Neuron (in vitro differentiated cells): ENCODE data around the gene PRRC1.
"Not testable (repeated sequence)": the region's sequence is repeated elsewhere in the genome, so short reads cannot be mapped to it uniquely, and the experiment has no call there.

Experiments
- H2AFZ ChIP-seq: one replicate; pipeline ENCODE4 v1.6.1; 2013; ENCODE audit warnings: low read depth, mild to moderate bottlenecking, inconsistent platforms, low read length, moderate library complexity
- H3K27me3 ChIP-seq: one replicate; pipeline ENCODE4 v1.6.1; 2013; ENCODE audit warnings: low read length; ENCODE audit not compliant: insufficient read depth
- H3K36me3 ChIP-seq: one replicate; pipeline ENCODE4 v1.6.1; 2013; ENCODE audit warnings: low read length; ENCODE audit not compliant: insufficient read depth
- H3K4me1 ChIP-seq: one replicate; pipeline ENCODE4 v1.6.1; 2013; ENCODE audit warnings: low read length; ENCODE audit not compliant: insufficient read depth
- H3K4me3 ChIP-seq: 2 replicates; pipeline ENCODE4 v1.5.1; 2013; ENCODE audit warnings: mild to moderate bottlenecking, low read length, moderate library complexity
- H3K9me3 ChIP-seq: one replicate; pipeline ENCODE4 v1.6.1; 2013; ENCODE audit warnings: low read length

PRRC1 gene

GRCh38 chr5:127556609-127557334, 39.3 kb downstream of the PRRC1 start:
- H3K4me3 ChIP-seq: no peak overlapping the region
- no peak overlapping the region for H2AFZ ChIP-seq
- no peaks in the 10 kb centered on the region for H3K27me3 ChIP-seq
- H3K4me1 ChIP-seq: no peaks in the 10 kb centered on the region
- no peaks in the 10 kb centered on the region for H3K9me3 ChIP-seq
- peaks cover 23% of the 10 kb centered on the region for H3K36me3 ChIP-seq

- H2AFZ ChIP-seq: no peak overlapping the region
- H3K36me3 ChIP-seq: peaks cover 12% of the 10 kb centered on the region
- no peaks in the 10 kb centered on the region for H3K9me3 ChIP-seq
Measured at GRCh38 chr5:127558273-127558672, 40.8 kb downstream of the PRRC1 start.

GRCh38 chr5:127561254-127561653, 43.8 kb downstream of the PRRC1 start:
- H3K36me3 ChIP-seq: peaks cover 3% of the 10 kb centered on the region
- H3K9me3 ChIP-seq: no peaks in the 10 kb centered on the region
- H3K4me3 ChIP-seq: no peak overlapping the region
- H3K27me3 ChIP-seq: no peaks in the 10 kb centered on the region
- no peak overlapping the region for H2AFZ ChIP-seq
- no peaks in the 10 kb centered on the region for H3K4me1 ChIP-seq

More at GRCh38 chr5:127558273-127558672, 40.8 kb downstream of the PRRC1 start:
- Histone ChIP-seq H3K27me3 (no peaks in the 10 kb centered on the region), H3K4me3 (no peak overlapping the region), H3K4me1 (no peaks in the 10 kb centered on the region)

GRCh38 chr5:127562252-127562651, 44.8 kb downstream of the PRRC1 start:
- Histone ChIP-seq H3K36me3 (peaks cover 3% of the 10 kb centered on the region), H2AFZ (no peak overlapping the region), H3K4me3 (no peak overlapping the region), H3K27me3 (no peaks in the 10 kb centered on the region), H3K9me3 (no peaks in the 10 kb centered on the region), H3K4me1 (no peaks in the 10 kb centered on the region)

GRCh38 chr5:127563136-127563535, 45.7 kb downstream of the PRRC1 start:
- Histone ChIP-seq H3K9me3 (no peaks in the 10 kb centered on the region), H3K27me3 (no peaks in the 10 kb centered on the region), H3K36me3 (peaks cover 3% of the 10 kb centered on the region), H3K4me3 (no peak overlapping the region), H3K4me1 (no peaks in the 10 kb centered on the region), H2AFZ (no peak overlapping the region)

GRCh38 chr5:127564002-127564769, 46.7 kb downstream of the PRRC1 start:
- Histone ChIP-seq H3K36me3 (no peaks in the 10 kb centered on the region), H3K9me3 (no peaks in the 10 kb centered on the region), H3K4me1 (no peaks in the 10 kb centered on the region), H3K4me3 (no peak overlapping the region), H2AFZ (no peak overlapping the region), H3K27me3 (no peaks in the 10 kb centered on the region)

- no peak overlapping the region for H3K4me3 ChIP-seq
- no peaks in the 10 kb centered on the region for H3K9me3 ChIP-seq
- no peak overlapping the region for H2AFZ ChIP-seq
- H3K36me3 ChIP-seq: no peaks in the 10 kb centered on the region
- H3K27me3 ChIP-seq: no peaks in the 10 kb centered on the region
- no peaks in the 10 kb centered on the region for H3K4me1 ChIP-seq
Measured at GRCh38 chr5:127565586-127566270, 48.3 kb downstream of the PRRC1 start.

GRCh38 chr5:127567026-127567768, 49.8 kb downstream of the PRRC1 start:
- Histone ChIP-seq H3K36me3 (no peaks in the 10 kb centered on the region), H3K9me3 (no peaks in the 10 kb centered on the region), H2AFZ (no peak overlapping the region), H3K27me3 (no peaks in the 10 kb centered on the region), H3K4me3 (no peak overlapping the region), H3K4me1 (no peaks in the 10 kb centered on the region)

- Histone ChIP-seq H3K36me3 (no peaks in the 10 kb centered on the region), H3K4me1 (no peaks in the 10 kb centered on the region), H3K9me3 (no peaks in the 10 kb centered on the region), H3K4me3 (no peak overlapping the region), H2AFZ (no peak overlapping the region), H3K27me3 (no peaks in the 10 kb centered on the region)
Measured at GRCh38 chr5:127568166-127568565, 50.7 kb downstream of the PRRC1 start.

GRCh38 chr5:127569471-127569870, 52.0 kb downstream of the PRRC1 start:
- not testable (repeated sequence) for H3K4me1 ChIP-seq, H2AFZ ChIP-seq, H3K9me3 ChIP-seq, H3K4me3 ChIP-seq, H3K27me3 ChIP-seq, H3K36me3 ChIP-seq

- Histone ChIP-seq H3K36me3 (no peaks in the 10 kb centered on the region), H3K27me3 (no peaks in the 10 kb centered on the region), H3K4me3 (no peak overlapping the region), H3K9me3 (peaks cover 2% of the 10 kb centered on the region), H3K4me1 (no peaks in the 10 kb centered on the region), H2AFZ (no peak overlapping the region)
Measured at GRCh38 chr5:127571314-127572131, 54.1 kb downstream of the PRRC1 start.

GRCh38 chr5:127572930-127573329, 55.5 kb downstream of the PRRC1 start:
- H3K36me3 ChIP-seq: no peaks in the 10 kb centered on the region
- peaks cover 2% of the 10 kb centered on the region for H3K9me3 ChIP-seq
- H3K4me3 ChIP-seq: no peak overlapping the region
- H2AFZ ChIP-seq: no peak overlapping the region
- H3K27me3 ChIP-seq: no peaks in the 10 kb centered on the region
- no peaks in the 10 kb centered on the region for H3K4me1 ChIP-seq
